Adipose tissue (tissue), 3 donors: ENCODE measurements around the gene POMZP3. TPM values are rescaled to one million over a fixed set of nuclear protein-coding genes. Genes with fewer than 3 reads are reported as not detected.
"Not testable (repeated sequence)": the region's sequence is repeated elsewhere in the genome, so short reads cannot be mapped to it uniquely, and the experiment has no call there.

ENCODE experiments used
- H3K27ac ChIP-seq: one replicate; pipeline ENCODE4 v1.5.1; 2013; ENCODE audit warnings: low read depth, low read length
- WGBS, 3 donors: extraction: QIAGEN DNeasy Blood & Tissue Kit; methylation state at CpG; one replicate each; pipeline ENCODE4 v1.1.7; 2013; 5-methylcytosine and 5-hydroxymethylcytosine counted together
- polyA plus RNA-seq, 3 donors: library from polyadenylated mRNA; stranded (reverse); fragments of 200-250 nt; gene quantifications; one replicate each; pipeline ENCODE4 v1.2.3, GENCODE V29; 2013
- donor health status: healthy with polysubstance abuse.
- donor health status: Bipolar disorder and iron deficiency.
- donor health status: healthy.

The POMZP3 gene
- polyA plus RNA-seq, result 10 to 100 TPM in 2 of 3 donors, 1 to 10 TPM in 1; 9.5 to 17.2 (median 10.3) TPM

GRCh38 chr7:76626989-76627642 is at the start of gene POMZP3:
Gene POMZP3, minus strand, starts transcription at chr7:76627279. Its CDS starts 1,215 bp downstream, at chr7:76626064.
- H3K27ac ChIP-seq, result not testable (repeated sequence)
- 0 to 1% (median 0%) methylated on average over 24 to 37 of the region's 78 CpGs for WGBS, 3 donors

GRCh38 chr7:76675783-76676182 is 48.7 kb upstream of the POMZP3 start:
- 73 to 96% (median 75%) methylated on average over 2 of the region's 2 CpGs for WGBS, 3 donors
- not testable (repeated sequence) for H3K27ac ChIP-seq

- 83 to 99% (median 93%) methylated on average over 3 to 5 of the region's 5 CpGs for WGBS, 3 donors
- H3K27ac ChIP-seq, result not testable (repeated sequence)
Measured at GRCh38 chr7:76673346-76673745, 46.3 kb upstream of the POMZP3 start.

GRCh38 chr7:76659212-76659611 is 32.1 kb upstream of the POMZP3 start:
- not testable (repeated sequence) for H3K27ac ChIP-seq

GRCh38 chr7:76656425-76656824 is 29.3 kb upstream of the POMZP3 start:
- not testable (repeated sequence) for H3K27ac ChIP-seq
- WGBS, 3 donors, result 56 to 66% (median 57%) methylated on average over 2 of the region's 2 CpGs

- 100% methylated on average over 1 of the region's 5 CpGs; no CpG with 5 or more reads in 1 of the 3 donors for WGBS, 3 donors
- H3K27ac ChIP-seq, result not testable (repeated sequence)
Measured at GRCh38 chr7:76642620-76643019, 15.5 kb upstream of the POMZP3 start.

GRCh38 chr7:76637061-76637691 is 10.1 kb upstream of the POMZP3 start:
- not testable (repeated sequence) for H3K27ac ChIP-seq
- 12 to 32% (median 22%) methylated on average over 5 to 6 of the region's 7 CpGs for WGBS, 3 donors

GRCh38 chr7:76626581-76626980 is 498 bp downstream of the POMZP3 start:
- 0 to 1% (median 0%) methylated on average over 8 to 27 of the region's 34 CpGs for WGBS, 3 donors
- not testable (repeated sequence) for H3K27ac ChIP-seq

GRCh38 chr7:76619439-76620190 is 7.5 kb downstream of the POMZP3 start:
- WGBS, 3 donors, result 41 to 95% (median 83%) methylated on average over 2 to 4 of the region's 13 CpGs
- not testable (repeated sequence) for H3K27ac ChIP-seq

- 0 to 23% (median 5%) methylated on average over 1 to 2 of the region's 3 CpGs for WGBS, 3 donors
- H3K27ac ChIP-seq, result not testable (repeated sequence)
Measured at GRCh38 chr7:76613783-76614182, 13.3 kb downstream of the POMZP3 start.

- WGBS, 3 donors, result no CpG with 5 or more reads among the region's 3 CpGs
- H3K27ac ChIP-seq, result not testable (repeated sequence)
Measured at GRCh38 chr7:76612232-76612631, 14.8 kb downstream of the POMZP3 start.

GRCh38 chr7:76609864-76610263 is 17.2 kb downstream of the POMZP3 start:
- H3K27ac ChIP-seq, result not testable (repeated sequence)
- 40 to 100% (median 77%) methylated on average over 1 to 2 of the region's 10 CpGs for whole genome bisulfite sequencing, 3 donors

- WGBS, 3 donors, result 70 to 82% (median 75%) methylated on average over 6 of the region's 7 CpGs
- not testable (repeated sequence) for H3K27ac ChIP-seq
Measured at GRCh38 chr7:76608469-76608868, 18.6 kb downstream of the POMZP3 start.

GRCh38 chr7:76606027-76606426 is 21.1 kb downstream of the POMZP3 start:
- WGBS, 3 donors, result 0 to 5% (median 1%) methylated on average over 5 of the region's 6 CpGs
- not testable (repeated sequence) for H3K27ac ChIP-seq

- H3K27ac ChIP-seq, result not testable (repeated sequence)
- 69 to 94% (median 85%) methylated on average over 3 of the region's 3 CpGs for WGBS, 3 donors
Measured at GRCh38 chr7:76600650-76601049, 26.4 kb downstream of the POMZP3 start.

GRCh38 chr7:76600116-76600482 is 27.0 kb downstream of the POMZP3 start:
- WGBS, 3 donors, result 94 to 98% (median 95%) methylated on average over 1 of the region's 2 CpGs
- H3K27ac ChIP-seq, result not testable (repeated sequence)

- H3K27ac ChIP-seq, result not testable (repeated sequence)
Measured at GRCh38 chr7:76598590-76599264, 28.4 kb downstream of the POMZP3 start.

GRCh38 chr7:76597288-76597687 is 29.8 kb downstream of the POMZP3 start:
- WGBS, 3 donors, result 47 to 94% (median 55%) methylated on average over 1 of the region's 1 CpG
- not testable (repeated sequence) for H3K27ac ChIP-seq

GRCh38 chr7:76592694-76593093 is 34.4 kb downstream of the POMZP3 start:
- not testable (repeated sequence) for H3K27ac ChIP-seq
- 35 to 71% (median 36%) methylated on average over 2 of the region's 2 CpGs for WGBS, 3 donors
